ENCODE measurements around the gene NFATC1. TPM values are rescaled to one million over a fixed set of nuclear protein-coding genes. Genes with fewer than 3 reads are reported as not detected.

The NFATC1 gene
- total RNA-seq, 2 experiments from 2014 or later, result 36.9 to 37.1 TPM

DNA sequence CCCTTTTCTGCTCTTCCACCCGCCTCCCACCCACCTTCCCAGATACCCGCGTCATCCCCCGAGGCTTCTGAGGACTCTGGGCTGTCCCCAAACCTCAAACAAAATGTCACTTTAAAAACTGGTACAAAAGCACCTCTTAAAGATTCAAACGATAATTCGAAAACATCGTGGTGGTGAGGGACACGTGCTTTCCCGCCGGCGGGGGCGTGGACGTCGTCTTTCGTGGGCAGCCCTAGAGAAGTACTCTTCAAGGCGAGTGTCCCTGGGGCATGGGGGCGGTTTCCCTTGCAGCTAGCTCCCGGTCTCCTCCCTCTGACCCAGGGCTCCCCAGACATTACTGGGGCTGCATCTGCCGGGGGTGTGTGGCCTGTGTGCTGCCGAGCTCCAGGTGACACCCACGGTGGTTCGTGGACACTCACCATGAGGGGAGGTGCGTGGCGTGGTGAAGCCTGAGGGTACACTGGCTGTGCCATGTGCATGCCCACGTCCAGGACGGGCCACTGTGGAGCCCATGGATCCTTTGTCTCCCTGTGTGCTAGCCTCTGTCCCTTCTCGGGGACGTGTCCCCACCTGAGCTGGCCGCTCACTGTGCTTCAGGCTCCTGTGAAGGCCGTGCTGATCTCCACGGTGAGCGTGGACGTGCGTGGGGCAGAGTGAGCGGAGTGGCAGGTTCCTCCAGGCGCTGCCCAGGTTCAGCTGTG is 117.8 kb downstream of the NFATC1 start:
- Mint-ChIP-seq H3K27me3 (no peaks in the 10 kb centered on the region), H3K27ac (no peak overlapping the region), H3K36me3 (ENCODE audit: low read depth) (peaks cover 9% of the 10 kb centered on the region), H3K4me1 (peaks cover 33% of the 10 kb centered on the region), H3K9me3 (no peaks in the 10 kb centered on the region), H3K4me3 (no peak overlapping the region)
- ChIA-PET POLR2A (no interaction called here), CTCF (interaction anchor here (1.3 to 1.6 kb wide), 2 partner anchors 10 to 117 kb away, joined by 3 to 4 read pairs; no protein-coding TSS in a partner anchor)
- peak; percentile 5 for DNase-seq

DNA sequence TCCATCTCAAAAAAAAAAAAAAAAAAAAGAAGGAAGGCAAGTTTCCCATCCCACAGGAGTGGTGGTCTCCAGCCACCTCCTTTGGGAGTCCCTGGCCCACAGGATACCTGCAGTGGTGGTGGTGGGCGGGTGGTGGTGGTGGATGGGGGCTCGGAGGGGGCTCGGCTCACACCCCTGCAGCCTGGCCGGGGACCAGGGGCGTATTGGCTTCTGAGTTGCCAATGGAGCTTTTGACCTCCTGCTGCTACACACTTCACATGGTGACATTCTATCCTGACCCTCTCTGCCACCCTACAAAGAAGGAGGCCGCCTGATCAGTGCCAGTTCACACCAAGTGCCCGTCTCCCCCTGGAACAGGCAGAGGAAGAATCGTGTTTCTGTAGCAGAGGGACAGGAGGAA is 119.6 kb downstream of the NFATC1 start:
- no peaks in the 10 kb centered on the region for H3K9me3 Mint-ChIP-seq
- peaks cover 42% of the 10 kb centered on the region for H3K4me1 Mint-ChIP-seq
- POLR2A ChIA-PET, result no interaction called here
- no peaks in the 10 kb centered on the region for H3K27me3 Mint-ChIP-seq
- H3K36me3 Mint-ChIP-seq (ENCODE audit: low read depth), result peaks cover 3% of the 10 kb centered on the region
- peak; percentile 3 for DNase-seq
- CTCF ChIA-PET, result interaction anchor here (1.6 to 2.4 kb wide), 2 partner anchors 119 to 135 kb away, joined by 3 to 7 read pairs; no protein-coding TSS in a partner anchor
- H3K27ac Mint-ChIP-seq, result no peak overlapping the region
- no peak overlapping the region for H3K4me3 Mint-ChIP-seq

DNA sequence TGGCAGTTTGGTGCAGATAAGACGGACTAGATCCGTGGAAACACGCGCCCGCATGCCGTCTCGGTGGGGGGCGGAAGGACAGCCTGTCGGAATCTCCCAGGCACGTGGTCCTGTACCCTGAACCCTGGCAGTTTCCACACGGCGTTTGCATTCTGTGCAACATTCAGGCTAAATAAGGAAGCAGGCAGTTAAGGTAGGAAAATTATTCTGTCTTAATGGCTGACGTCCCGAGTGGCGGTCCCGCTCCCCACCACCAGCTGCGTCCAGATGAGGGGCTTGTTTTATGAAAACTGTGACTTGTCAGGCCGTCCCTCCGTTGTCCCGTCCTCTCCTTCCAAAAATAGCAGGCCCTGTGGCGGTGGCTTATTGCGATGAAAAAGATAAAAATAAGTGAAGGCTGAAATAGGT is 120.2 kb downstream of the NFATC1 start:
- Mint-ChIP-seq H3K27me3 (no peaks in the 10 kb centered on the region), H3K9me3 (no peaks in the 10 kb centered on the region), H3K4me3 (peak overlapping the region; percentile 43), H3K27ac (peak overlapping the region; percentile 84), H3K4me1 (peaks cover 48% of the 10 kb centered on the region), H3K36me3 (ENCODE audit: low read depth) (peaks cover 3% of the 10 kb centered on the region)
- DNase-seq, result peak; percentile 1
- ChIA-PET CTCF (interaction anchor here (2.4 kb wide), 1 partner anchor 135 kb away, joined by 7 read pairs; no protein-coding TSS in a partner anchor), POLR2A (no interaction called here)

DNA sequence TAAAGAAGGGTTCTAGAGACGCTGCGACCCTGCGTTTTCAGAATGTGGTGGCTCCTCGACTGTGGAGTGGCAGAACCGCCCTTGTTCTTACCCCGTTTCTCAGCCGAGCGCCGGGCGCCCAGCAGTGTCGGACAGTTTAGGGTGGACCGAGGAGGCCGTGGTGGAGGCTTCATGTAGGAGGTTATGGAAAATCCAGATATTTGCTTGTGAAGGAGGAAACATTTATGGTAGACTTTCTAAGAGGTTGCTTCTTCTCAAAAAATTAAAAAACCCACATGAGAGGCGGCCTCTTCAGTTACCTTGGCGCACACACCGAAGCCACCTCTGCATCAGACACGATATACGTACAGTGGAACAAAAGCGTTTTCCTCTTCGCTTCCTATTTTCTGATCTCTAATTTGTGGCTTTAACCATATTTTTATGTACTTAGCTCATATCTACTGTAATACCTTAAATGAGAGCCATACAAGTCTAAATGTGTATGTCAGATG is 120.8 kb downstream of the NFATC1 start:
- CTCF ChIA-PET, result interaction anchor here (1.4 to 2.4 kb wide), 2 partner anchors 14 to 136 kb away, joined by 5 to 7 read pairs; no protein-coding TSS in a partner anchor
- Mint-ChIP-seq H3K9me3 (no peaks in the 10 kb centered on the region), H3K4me1 (peaks cover 54% of the 10 kb centered on the region), H3K27me3 (no peaks in the 10 kb centered on the region), H3K4me3 (peak overlapping the region; percentile 43), H3K36me3 (ENCODE audit: low read depth) (peaks cover 3% of the 10 kb centered on the region), H3K27ac (peak overlapping the region; percentile 84)
- peak; percentile 18 for DNase-seq
- POLR2A ChIA-PET, result interaction anchor here (0.6 kb wide), 1 partner anchor 36 kb away, joined by 3 read pairs; no protein-coding TSS in a partner anchor

DNA sequence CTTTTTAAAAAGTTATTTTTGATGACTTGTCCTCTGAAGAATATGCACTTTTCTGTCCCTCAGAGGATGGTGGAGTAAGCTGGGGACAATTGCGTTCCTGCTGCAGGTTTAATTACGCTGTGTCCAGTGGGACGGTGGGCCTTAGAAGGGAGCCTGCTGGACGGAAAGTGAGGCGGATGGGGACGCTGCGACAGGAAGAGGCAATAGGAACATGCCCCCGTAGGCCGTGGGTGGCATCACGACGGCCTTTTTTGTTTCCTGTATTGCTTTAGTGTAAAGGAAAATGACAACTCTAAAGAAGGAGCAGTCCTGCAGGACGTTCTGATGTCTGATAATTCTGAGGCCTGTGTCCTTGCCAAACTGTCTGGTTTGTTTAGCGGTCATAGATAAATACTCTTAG is 121.6 kb downstream of the NFATC1 start:
- Mint-ChIP-seq H3K27ac (peak overlapping the region; percentile 84), H3K4me1 (peaks cover 62% of the 10 kb centered on the region)
- POLR2A ChIA-PET, result interaction anchor here (0.6 kb wide), 1 partner anchor 36 kb away, joined by 3 read pairs; no protein-coding TSS in a partner anchor

DNA sequence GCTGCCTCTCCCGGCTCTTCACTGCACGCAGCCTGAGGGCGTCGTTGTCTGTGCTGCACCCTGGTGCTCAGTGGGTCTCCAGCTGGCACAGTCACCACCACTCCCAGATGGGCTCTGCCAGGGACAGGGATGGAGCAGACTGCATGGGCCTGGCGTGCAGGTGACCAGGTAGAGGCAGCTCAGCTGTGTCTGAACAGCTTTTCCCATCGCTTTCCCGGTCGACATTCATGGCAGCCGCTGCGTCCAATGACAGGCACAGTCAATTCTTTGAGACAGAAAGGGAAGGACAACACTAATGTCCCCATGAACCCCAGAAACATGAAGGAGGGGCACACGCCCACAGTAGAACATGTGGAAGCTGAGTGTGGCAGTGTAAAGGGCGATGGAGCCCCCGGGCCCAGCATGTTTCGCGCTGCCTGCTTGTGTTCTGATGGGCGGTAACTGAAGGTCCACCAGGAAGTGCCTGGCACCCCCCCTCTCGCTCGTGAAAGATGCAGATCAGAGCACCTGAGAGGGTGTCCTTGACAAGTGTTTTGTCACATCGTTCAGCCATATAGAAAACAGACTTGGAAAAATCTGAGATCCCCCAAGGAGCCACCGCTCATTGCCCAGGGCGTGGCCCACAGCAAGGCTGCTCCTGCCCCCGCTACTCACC is 122.4 kb downstream of the NFATC1 start:
- Mint-ChIP-seq H3K27me3 (no peaks in the 10 kb centered on the region), H3K36me3 (ENCODE audit: low read depth) (peaks cover 3% of the 10 kb centered on the region), H3K27ac (no peak overlapping the region), H3K4me1 (peaks cover 70% of the 10 kb centered on the region), H3K4me3 (no peak overlapping the region), H3K9me3 (no peaks in the 10 kb centered on the region)
- POLR2A ChIA-PET, result interaction anchor here (0.6 kb wide), 1 partner anchor 653 kb away, joined by 3 read pairs; no protein-coding TSS in a partner anchor
- CTCF ChIA-PET, result interaction anchor here (1.4 kb wide), 1 partner anchor 120 kb away, joined by 3 read pairs; no protein-coding TSS in a partner anchor
- peak; percentile 5 for DNase-seq

More for the DNA sequence above, 121.6 kb downstream of the NFATC1 start:
- no peaks in the 10 kb centered on the region for H3K27me3 Mint-ChIP-seq
- H3K36me3 Mint-ChIP-seq (ENCODE audit: low read depth), result peaks cover 3% of the 10 kb centered on the region
- H3K9me3 Mint-ChIP-seq, result no peaks in the 10 kb centered on the region
- CTCF ChIA-PET, result interaction anchor here (1.4 to 2.4 kb wide), 2 partner anchors 13 to 137 kb away, joined by 5 to 7 read pairs; no protein-coding TSS in a partner anchor
- peak overlapping the region; percentile 43 for H3K4me3 Mint-ChIP-seq
- DNase-seq, result peak; percentile 53

DNA sequence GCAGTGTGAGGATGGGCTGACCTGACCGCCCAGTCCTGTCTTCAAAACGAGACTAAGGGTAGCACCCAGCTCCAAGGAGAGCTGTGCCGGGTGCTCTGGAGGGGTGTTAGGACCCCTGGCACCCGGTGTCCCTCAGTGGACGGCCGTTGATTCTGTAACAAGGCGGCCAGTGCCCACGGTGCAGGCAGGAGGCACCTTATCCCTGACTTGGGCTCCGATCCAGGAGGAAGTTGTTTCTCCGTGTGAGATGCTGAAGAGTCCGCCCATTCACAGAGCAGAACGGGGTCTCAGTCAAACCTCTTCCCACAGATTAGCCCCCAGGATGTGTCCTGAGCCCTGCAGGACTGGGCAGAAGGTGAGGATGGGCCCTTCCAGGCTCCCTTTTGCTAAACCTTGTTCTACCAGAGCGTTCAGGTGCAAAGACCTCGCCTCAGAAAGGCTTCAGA is 123.0 kb downstream of the NFATC1 start:
- Mint-ChIP-seq H3K27me3 (no peaks in the 10 kb centered on the region), H3K4me1 (peaks cover 76% of the 10 kb centered on the region), H3K36me3 (ENCODE audit: low read depth) (peaks cover 3% of the 10 kb centered on the region), H3K4me3 (no peak overlapping the region), H3K9me3 (no peaks in the 10 kb centered on the region), H3K27ac (no peak overlapping the region)
- ChIA-PET CTCF (interaction anchor here (1.4 kb wide), 1 partner anchor 121 kb away, joined by 3 read pairs; no protein-coding TSS in a partner anchor), POLR2A (interaction anchor here (0.6 kb wide), 1 partner anchor 654 kb away, joined by 3 read pairs; no protein-coding TSS in a partner anchor)
- DNase-seq, result peak; percentile 4

DNA sequence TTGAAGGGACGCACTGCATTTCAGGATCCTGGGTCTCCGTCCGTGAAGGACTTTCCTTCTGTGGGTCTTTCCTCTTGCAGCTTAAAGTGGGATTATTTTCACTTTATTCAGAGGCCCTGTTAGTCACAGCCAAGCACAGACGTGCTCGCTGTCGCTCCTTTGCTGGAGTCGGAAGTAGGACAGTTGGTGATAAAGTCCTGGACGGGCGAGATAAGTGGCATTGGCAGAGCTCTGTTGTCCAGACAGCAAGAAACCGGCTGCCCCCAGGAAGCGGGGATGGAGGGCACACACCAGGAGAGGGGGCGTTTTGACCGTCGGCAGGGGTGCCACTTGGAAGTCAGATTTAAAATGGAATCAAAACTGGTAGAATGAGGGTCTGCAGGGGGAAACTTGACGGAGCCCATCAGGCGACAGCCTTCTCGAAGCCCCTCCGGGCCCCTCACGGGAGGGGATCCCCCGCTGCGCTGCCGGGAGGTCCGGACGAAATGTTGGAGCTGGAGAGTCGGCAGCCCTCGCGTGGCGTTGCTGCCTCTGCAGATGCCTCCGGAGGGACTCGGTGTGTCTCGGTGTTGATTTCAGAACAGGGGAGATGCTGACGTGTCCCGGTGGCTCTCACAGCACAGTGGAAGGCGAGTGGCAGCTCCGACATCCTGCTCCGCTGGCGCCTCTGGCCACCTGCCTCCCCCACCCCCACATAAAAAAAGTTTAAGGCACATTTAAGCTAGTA is 124.2 kb downstream of the NFATC1 start:
- ChIA-PET CTCF (no interaction called here), POLR2A (no interaction called here)
- Mint-ChIP-seq H3K4me3 (peak overlapping the region; percentile 53), H3K9me3 (no peaks in the 10 kb centered on the region), H3K36me3 (ENCODE audit: low read depth) (peaks cover 3% of the 10 kb centered on the region), H3K27ac (peak overlapping the region; percentile 81), H3K4me1 (peaks cover 87% of the 10 kb centered on the region), H3K27me3 (no peaks in the 10 kb centered on the region)
- peak; percentile 53 for DNase-seq

DNA sequence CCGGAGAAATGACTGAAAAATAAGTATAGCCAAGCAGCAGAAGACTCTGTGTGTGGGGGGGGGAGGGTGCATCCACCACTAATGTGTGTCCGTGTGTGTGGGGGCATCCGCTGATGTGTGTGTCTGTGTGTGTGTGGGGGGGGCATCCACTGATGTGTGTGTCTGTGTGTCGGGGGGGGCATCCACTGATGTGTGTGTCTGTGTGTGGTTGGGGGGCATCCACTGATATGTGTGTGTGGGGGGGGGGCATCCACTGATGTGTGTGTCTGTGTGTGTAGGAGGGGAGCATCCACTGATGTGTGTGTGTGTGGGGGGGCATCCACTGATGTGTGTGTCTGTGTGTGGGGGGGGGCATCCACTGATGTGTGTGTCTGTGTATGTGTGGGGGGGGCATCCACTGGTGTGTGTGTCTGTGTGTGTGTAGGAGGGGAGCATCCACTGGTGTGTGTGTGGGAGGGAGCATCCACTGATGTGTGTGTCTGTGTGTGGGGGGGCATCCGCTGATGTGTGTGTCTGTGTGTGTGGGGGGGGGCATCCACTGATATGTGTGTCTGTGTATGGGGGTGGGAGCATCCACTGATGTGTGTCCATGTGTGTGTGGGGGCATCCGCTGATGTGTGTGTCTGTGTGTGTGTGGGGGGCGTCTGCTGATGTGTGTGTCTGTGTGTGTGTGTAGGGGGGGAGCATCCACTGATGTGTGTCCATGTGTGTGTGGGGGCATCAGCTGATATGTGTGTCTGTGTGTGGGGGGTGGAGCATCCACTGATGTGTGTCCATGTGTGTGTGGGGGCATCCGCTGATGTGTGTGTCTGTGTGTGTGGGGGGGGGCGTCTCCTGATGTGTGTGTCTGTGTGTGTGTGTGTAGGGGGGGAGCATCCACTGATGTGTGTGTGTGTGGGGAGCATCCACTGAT is 125.0 kb downstream of the NFATC1 start:
- Mint-ChIP-seq H3K4me3 (peak overlapping the region; percentile 53), H3K36me3 (ENCODE audit: low read depth) (peaks cover 4% of the 10 kb centered on the region), H3K27ac (peak overlapping the region; percentile 81), H3K4me1 (peaks cover 89% of the 10 kb centered on the region), H3K9me3 (no peaks in the 10 kb centered on the region), H3K27me3 (no peaks in the 10 kb centered on the region)
- ChIA-PET POLR2A (no interaction called here), CTCF (no interaction called here)
- DNase-seq, result no peak

DNA sequence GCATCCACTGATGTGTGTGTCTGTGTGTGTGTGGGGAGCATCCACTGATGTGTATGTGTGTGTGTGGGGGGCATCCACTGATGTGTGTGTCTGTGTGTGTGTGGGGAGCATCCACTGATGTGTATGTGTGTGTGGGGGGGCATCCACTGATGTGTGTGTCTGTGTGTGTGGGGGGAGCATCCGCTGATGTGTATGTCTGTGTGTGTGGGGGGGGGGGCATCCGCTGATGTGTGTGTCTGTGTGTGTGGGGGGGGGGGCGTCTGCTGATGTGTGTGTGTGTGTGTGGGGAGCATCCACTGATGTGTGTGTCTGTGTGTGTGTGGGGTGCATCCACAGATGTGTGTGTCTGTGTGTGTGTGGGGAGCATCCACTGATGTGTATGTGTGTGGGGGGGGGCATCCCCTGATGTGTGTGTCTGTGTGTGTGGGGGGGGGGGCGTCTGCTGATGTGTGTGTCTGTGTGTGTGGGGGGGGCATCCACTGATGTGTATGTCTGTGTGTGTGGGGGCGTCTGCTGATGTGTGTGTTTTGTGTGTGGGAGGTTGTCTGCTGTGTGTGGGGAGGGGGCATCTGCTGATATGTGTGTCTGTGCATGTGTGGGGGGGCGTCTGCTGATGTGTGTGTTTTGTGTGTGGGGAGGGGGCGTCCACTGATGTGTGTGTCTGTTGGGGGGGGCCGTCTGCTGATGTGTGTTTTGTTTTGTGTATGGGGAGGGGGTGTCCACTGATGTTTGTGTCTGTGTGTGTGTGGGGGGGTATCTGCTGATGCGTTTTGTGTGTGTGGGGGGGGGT is 125.9 kb downstream of the NFATC1 start:
- H3K27ac Mint-ChIP-seq, result peak overlapping the region; percentile 94
- H3K4me1 Mint-ChIP-seq, result peaks cover 83% of the 10 kb centered on the region
- POLR2A ChIA-PET, result no interaction called here
- H3K9me3 Mint-ChIP-seq, result no peaks in the 10 kb centered on the region
- DNase-seq, result peak; percentile 7
- no peaks in the 10 kb centered on the region for H3K27me3 Mint-ChIP-seq
- CTCF ChIA-PET, result no interaction called here
- peak overlapping the region; percentile 66 for H3K4me3 Mint-ChIP-seq
- H3K36me3 Mint-ChIP-seq (ENCODE audit: low read depth), result peaks cover 4% of the 10 kb centered on the region

Data from activated CD4-positive, alpha-beta T cell treated with anti-CD3 and anti-CD28 coated beads, Interleukin-2, amount 10 ng/mL, durations not matched to agents 7 days and 5 days (primary cell).